ENCODE data around the gene AUTS2. TPM values are rescaled to one million over a fixed set of nuclear protein-coding genes. Genes with fewer than 3 reads are reported as not detected.

AUTS2 gene
- total and polyA plus RNA-seq, 2 donors (not counting 1 experiment from before 2014, with no cell fraction given) = 0.60 to 9.1 TPM

- Histone ChIP-seq H3K4me2 (ENCODE audit: extremely low read depth, insufficient read depth, low read length) (no peak overlapping the region), H3K27me3 (ENCODE audit: control insufficient read depth, insufficient read depth, low read length) (no peaks in the 10 kb centered on the region), H3K9me3 (ENCODE audit: control insufficient read depth, insufficient read depth, low read depth, low read length) (no peaks in the 10 kb centered on the region), H3K9ac (ENCODE audit: insufficient read depth, low read length) (no peak overlapping the region), H3K79me2 (ENCODE audit: control insufficient read depth, insufficient read depth, low read length) (no peaks in the 10 kb centered on the region), H3K4me3 (replicated peaks in 1 of 4; ENCODE audit: control extremely low read depth in 1 of 4, insufficient read depth in 1 of 4, low read depth in 3 of 4, low read length in 4 of 4) (no peak overlapping the region), H3K27ac (ENCODE audit: insufficient read depth, low read length) (no peak overlapping the region), H3K4me1 (ENCODE audit: control insufficient read depth, extremely low read depth, insufficient read depth, low read length) (no peaks in the 10 kb centered on the region), H4K20me1 (ENCODE audit: control insufficient read depth, extremely low read depth, insufficient read depth, low read length) (no peaks in the 10 kb centered on the region), H3K36me3 (ENCODE audit: control insufficient read depth, insufficient read depth, low read length) (no peaks in the 10 kb centered on the region), H2AFZ (ENCODE audit: low read length) (no peak overlapping the region)
- no peak for TF ChIP-seq CTCF (conservative IDR thresholded peaks at IDR 0.05 in 1 of 2, IDR thresholded peaks at IDR 0.05 in 1 of 2; ENCODE audit: low read depth in 1 of 2, low read length in 2 of 2)
- no peak for TF ChIP-seq EZH2 (IDR thresholded peaks at IDR 0.05; ENCODE audit: low read length, missing control alignments)
- DNase-seq (ENCODE audit: low read depth in 2 of 2) = no peak
Observed at GRCh38 chr7:70371652-70372051, 773.4 kb downstream of the AUTS2 start.

GRCh38 chr7:70372768-70373515 is 774.7 kb downstream of the AUTS2 start:
- no peak for DNase-seq (ENCODE audit: low read depth in 2 of 2)
- no peak overlapping the region for H3K4me3 ChIP-seq (replicated peaks in 1 of 4; ENCODE audit: control extremely low read depth in 1 of 4, insufficient read depth in 1 of 4, low read depth in 3 of 4, low read length in 4 of 4)
- no peak overlapping the region for H3K4me2 ChIP-seq (ENCODE audit: extremely low read depth, insufficient read depth, low read length)
- no peaks in the 10 kb centered on the region for H3K27me3 ChIP-seq (ENCODE audit: control insufficient read depth, insufficient read depth, low read length)
- no peaks in the 10 kb centered on the region for H3K36me3 ChIP-seq (ENCODE audit: control insufficient read depth, insufficient read depth, low read length)
- H3K9me3 ChIP-seq (ENCODE audit: control insufficient read depth, insufficient read depth, low read depth, low read length) = no peaks in the 10 kb centered on the region
- TF ChIP-seq CTCF (conservative IDR thresholded peaks at IDR 0.05 in 1 of 2, IDR thresholded peaks at IDR 0.05 in 1 of 2; ENCODE audit: low read depth in 1 of 2, low read length in 2 of 2) (no peak), EZH2 (IDR thresholded peaks at IDR 0.05; ENCODE audit: low read length, missing control alignments) (no peak)
- no peak overlapping the region for H2AFZ ChIP-seq (ENCODE audit: low read length)
- H3K4me1 ChIP-seq (ENCODE audit: control insufficient read depth, extremely low read depth, insufficient read depth, low read length) = no peaks in the 10 kb centered on the region
- H3K79me2 ChIP-seq (ENCODE audit: control insufficient read depth, insufficient read depth, low read length) = no peaks in the 10 kb centered on the region
- H4K20me1 ChIP-seq (ENCODE audit: control insufficient read depth, extremely low read depth, insufficient read depth, low read length) = no peaks in the 10 kb centered on the region
- H3K27ac ChIP-seq (ENCODE audit: insufficient read depth, low read length) = no peak overlapping the region
- H3K9ac ChIP-seq (ENCODE audit: insufficient read depth, low read length) = no peak overlapping the region

GRCh38 chr7:70374772-70375533 is 776.7 kb downstream of the AUTS2 start:
- Histone ChIP-seq H3K4me1 (ENCODE audit: control insufficient read depth, extremely low read depth, insufficient read depth, low read length) (no peaks in the 10 kb centered on the region), H4K20me1 (ENCODE audit: control insufficient read depth, extremely low read depth, insufficient read depth, low read length) (no peaks in the 10 kb centered on the region), H3K79me2 (ENCODE audit: control insufficient read depth, insufficient read depth, low read length) (no peaks in the 10 kb centered on the region), H3K36me3 (ENCODE audit: control insufficient read depth, insufficient read depth, low read length) (no peaks in the 10 kb centered on the region), H3K4me3 (replicated peaks in 1 of 4; ENCODE audit: control extremely low read depth in 1 of 4, insufficient read depth in 1 of 4, low read depth in 3 of 4, low read length in 4 of 4) (no peak overlapping the region), H2AFZ (ENCODE audit: low read length) (no peak overlapping the region), H3K27ac (ENCODE audit: insufficient read depth, low read length) (no peak overlapping the region), H3K9ac (ENCODE audit: insufficient read depth, low read length) (no peak overlapping the region), H3K9me3 (ENCODE audit: control insufficient read depth, insufficient read depth, low read depth, low read length) (no peaks in the 10 kb centered on the region), H3K27me3 (ENCODE audit: control insufficient read depth, insufficient read depth, low read length) (no peaks in the 10 kb centered on the region), H3K4me2 (ENCODE audit: extremely low read depth, insufficient read depth, low read length) (no peak overlapping the region)
- peak in 1 of 2 donors; percentile 43 for DNase-seq (ENCODE audit: low read depth in 2 of 2)
- no peak for TF ChIP-seq EZH2 (IDR thresholded peaks at IDR 0.05; ENCODE audit: low read length, missing control alignments)
- TF ChIP-seq CTCF (conservative IDR thresholded peaks at IDR 0.05 in 1 of 2, IDR thresholded peaks at IDR 0.05 in 1 of 2; ENCODE audit: low read depth in 1 of 2, low read length in 2 of 2) = no peak
